Subcutaneous abdominal adipose tissue (tissue), 5 donors: ENCODE measurements around the gene CHST8.

Source experiments
- H3K27ac ChIP-seq: one replicate; pipeline ENCODE4 v1.7.0; 2013; ENCODE audit warnings: low read depth, mild to moderate bottlenecking, inconsistent platforms, low read length, moderate library complexity
- H3K27me3 ChIP-seq, 5 donors: one replicate each; pipeline ENCODE4 v1.7.0; 2013; ENCODE audit warnings: low read length in 5 of 5, inconsistent platforms in 1 of 5; ENCODE audit not compliant: control insufficient read depth in 5 of 5, insufficient read depth in 4 of 5
- H3K36me3 ChIP-seq, 5 donors: one replicate each; pipeline ENCODE4 v1.7.0; 2013; ENCODE audit warnings: low read length in 5 of 5; ENCODE audit not compliant: control insufficient read depth in 5 of 5, insufficient read depth in 5 of 5
- H3K4me1 ChIP-seq, 5 donors: one replicate each; pipeline ENCODE4 v1.7.0; 2013; ENCODE audit warnings: low read length in 5 of 5, mild to moderate bottlenecking in 3 of 5, moderate library complexity in 1 of 5; ENCODE audit not compliant: control insufficient read depth in 5 of 5, insufficient read depth in 5 of 5
- H3K4me3 ChIP-seq, 5 donors: one replicate each; pipeline ENCODE4 v1.7.0; 2013; ENCODE audit warnings: low read length in 5 of 5, low read depth in 1 of 5
- H3K9ac ChIP-seq, 5 donors: one replicate each; pipeline ENCODE4 v1.7.0; 2013; ENCODE audit warnings: low read length in 5 of 5, mild to moderate bottlenecking in 4 of 5, moderate library complexity in 3 of 5
- H3K9me3 ChIP-seq, 5 donors: one replicate each; pipeline ENCODE4 v1.7.0; 2013; ENCODE audit warnings: low read length in 5 of 5; ENCODE audit not compliant: control insufficient read depth in 5 of 5
- donor health status: healthy.
- donor health status: healthy.
- donor health status: healthy.
- donor health status: healthy.
- donor health status: healthy.

The CHST8 gene

DNA sequence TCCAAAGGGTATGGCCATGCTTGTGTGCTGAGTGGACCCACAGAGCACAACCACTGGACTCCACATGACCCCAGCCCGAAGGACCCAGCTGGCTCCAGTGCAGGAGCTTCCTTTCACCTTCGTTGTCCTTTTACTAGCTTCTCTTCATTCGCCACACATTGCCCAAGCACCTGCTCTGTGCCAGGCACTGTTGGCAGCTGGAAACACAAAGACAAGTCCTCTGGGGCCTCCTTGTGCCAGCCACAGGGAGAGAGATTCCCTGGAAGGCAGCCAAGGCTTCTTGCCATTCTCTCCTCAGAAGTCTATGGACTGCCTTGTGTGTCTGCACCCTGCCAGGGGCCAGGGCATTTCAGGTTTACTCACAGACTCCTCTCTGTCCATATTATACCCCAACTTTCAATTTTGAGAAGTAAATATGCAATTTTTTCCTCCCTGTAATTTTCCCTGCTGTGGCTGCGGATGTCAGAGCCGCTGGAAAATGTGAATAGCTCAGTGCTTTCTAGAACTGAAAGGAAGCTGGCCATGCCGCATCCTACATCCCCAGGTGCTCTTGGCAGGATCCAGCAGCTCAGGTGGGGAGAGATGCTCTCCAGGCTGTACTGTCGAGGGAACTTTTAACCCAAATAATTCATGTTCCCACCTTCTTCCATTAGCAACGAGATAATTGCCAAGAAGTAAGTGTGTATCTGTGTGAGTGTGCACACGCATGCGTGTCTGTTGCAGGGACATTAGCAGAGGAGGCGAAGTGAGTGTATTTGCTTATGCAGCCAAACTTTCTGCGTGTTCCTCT, 57.2 kb downstream of the CHST8 start:
- Histone ChIP-seq H3K36me3 (no peaks in the 10 kb centered on the region), H3K27ac (no peak overlapping the region), H3K9ac (no peak overlapping the region), H3K9me3 (no peaks in the 10 kb centered on the region), H3K27me3 (peaks cover 23 to 33% (median 28%) of the 10 kb centered on the region in 5 donors), H3K4me1 (peaks cover 0 to 7% (median 0%) of the 10 kb centered on the region in 5 donors), H3K4me3 (no peak overlapping the region)

GRCh38 chr19:33679696-33680095, 57.9 kb downstream of the CHST8 start:
- peaks cover 0 to 10% (median 0%) of the 10 kb centered on the region in 5 donors for H3K4me1 ChIP-seq
- no peak overlapping the region for H3K9ac ChIP-seq
- H3K36me3 ChIP-seq = no peaks in the 10 kb centered on the region
- no peak overlapping the region for H3K4me3 ChIP-seq
- peaks cover 24 to 33% (median 29%) of the 10 kb centered on the region in 5 donors for H3K27me3 ChIP-seq
- H3K9me3 ChIP-seq = no peaks in the 10 kb centered on the region
- H3K27ac ChIP-seq = no peak overlapping the region

- Histone ChIP-seq H3K27me3 (peaks cover 21 to 37% (median 35%) of the 10 kb centered on the region in 5 donors), H3K27ac (no peak overlapping the region), H3K4me1 (peaks cover 0 to 15% (median 0%) of the 10 kb centered on the region in 5 donors), H3K9me3 (no peaks in the 10 kb centered on the region), H3K4me3 (no peak overlapping the region), H3K36me3 (no peaks in the 10 kb centered on the region), H3K9ac (no peak overlapping the region)
These were observed 59.4 kb downstream of the CHST8 start for GRCh38 chr19:33681081-33681680.

GRCh38 chr19:33683881-33684537, 62.3 kb downstream of the CHST8 start:
- H3K27me3 ChIP-seq = peaks cover 25 to 62% (median 40%) of the 10 kb centered on the region in 5 donors
- no peak overlapping the region for H3K4me3 ChIP-seq
- H3K9ac ChIP-seq = no peak overlapping the region
- H3K9me3 ChIP-seq = no peaks in the 10 kb centered on the region
- peaks cover 0 to 9% (median 0%) of the 10 kb centered on the region in 5 donors for H3K4me1 ChIP-seq
- H3K27ac ChIP-seq = no peak overlapping the region
- H3K36me3 ChIP-seq = no peaks in the 10 kb centered on the region

- H3K27me3 ChIP-seq = peaks cover 28 to 62% (median 40%) of the 10 kb centered on the region in 5 donors
- H3K9me3 ChIP-seq = no peaks in the 10 kb centered on the region
- H3K36me3 ChIP-seq = no peaks in the 10 kb centered on the region
- H3K4me3 ChIP-seq = no peak overlapping the region
- no peak overlapping the region for H3K9ac ChIP-seq
- peaks cover 0 to 8% (median 0%) of the 10 kb centered on the region in 5 donors for H3K4me1 ChIP-seq
- H3K27ac ChIP-seq = no peak overlapping the region
These were observed 62.9 kb downstream of the CHST8 start for GRCh38 chr19:33684538-33685232.

GRCh38 chr19:33685541-33685940, 63.8 kb downstream of the CHST8 start:
- Histone ChIP-seq H3K27ac (no peak overlapping the region), H3K4me3 (no peak overlapping the region), H3K9ac (no peak overlapping the region), H3K9me3 (no peaks in the 10 kb centered on the region), H3K4me1 (peaks cover 0 to 8% (median 0%) of the 10 kb centered on the region in 5 donors), H3K36me3 (no peaks in the 10 kb centered on the region), H3K27me3 (peaks cover 28 to 66% (median 40%) of the 10 kb centered on the region in 5 donors)

- H3K27ac ChIP-seq = no peak overlapping the region
- H3K9ac ChIP-seq = no peak overlapping the region
- no peaks in the 10 kb centered on the region for H3K9me3 ChIP-seq
- peaks cover 0 to 8% (median 0%) of the 10 kb centered on the region in 5 donors for H3K4me1 ChIP-seq
- H3K27me3 ChIP-seq = peaks cover 28 to 65% (median 40%) of the 10 kb centered on the region in 5 donors
- no peaks in the 10 kb centered on the region for H3K36me3 ChIP-seq
- H3K4me3 ChIP-seq = no peak overlapping the region
These were observed 64.5 kb downstream of the CHST8 start for GRCh38 chr19:33686262-33686661.

DNA sequence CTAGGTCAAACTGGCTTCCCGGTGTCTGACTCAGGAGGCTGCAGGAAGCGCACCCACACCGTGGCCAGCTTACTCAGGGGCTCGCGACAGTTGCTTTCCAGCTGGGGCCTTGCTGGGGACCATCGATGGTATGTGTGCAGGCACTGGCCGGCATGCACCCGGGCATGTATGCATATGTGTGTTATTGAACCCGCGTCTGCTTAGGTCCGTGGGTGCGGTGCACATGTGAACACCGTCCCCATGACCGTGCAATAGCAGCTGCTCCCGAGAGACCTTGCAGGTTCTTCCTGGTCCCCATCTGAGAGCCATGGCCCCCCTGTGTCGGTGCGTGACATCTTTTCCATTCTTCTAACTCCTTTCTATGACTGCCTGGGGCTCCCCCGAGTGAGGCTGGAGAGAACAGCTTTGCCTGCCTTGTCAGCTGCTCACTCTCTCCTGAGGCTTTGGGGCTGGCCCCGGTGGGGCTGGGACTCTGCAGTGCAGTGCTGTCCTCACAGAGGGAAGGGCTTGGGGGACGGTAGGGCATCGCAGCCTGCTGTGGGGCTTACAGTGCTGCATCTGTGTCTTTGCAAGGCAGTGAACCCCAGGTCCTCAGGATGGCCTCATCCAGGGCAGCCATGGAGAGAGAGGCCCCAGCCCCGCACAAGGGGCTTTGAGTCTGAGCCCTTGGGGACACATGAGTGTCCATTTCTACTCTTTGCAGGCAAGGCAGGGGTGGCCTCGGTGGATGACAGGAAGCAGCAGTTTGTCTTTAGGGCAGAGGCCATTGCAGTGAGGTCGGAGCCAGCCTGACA, 65.1 kb downstream of the CHST8 start:
- no peaks in the 10 kb centered on the region for H3K36me3 ChIP-seq
- H3K27me3 ChIP-seq = peaks cover 28 to 62% (median 40%) of the 10 kb centered on the region in 5 donors
- no peak overlapping the region for H3K27ac ChIP-seq
- no peak overlapping the region for H3K4me3 ChIP-seq
- H3K9ac ChIP-seq = no peak overlapping the region
- no peaks in the 10 kb centered on the region for H3K9me3 ChIP-seq
- peaks cover 0 to 8% (median 0%) of the 10 kb centered on the region in 5 donors for H3K4me1 ChIP-seq

- Histone ChIP-seq H3K36me3 (no peaks in the 10 kb centered on the region), H3K4me3 (no peak overlapping the region), H3K27me3 (peaks cover 28 to 61% (median 40%) of the 10 kb centered on the region in 5 donors), H3K4me1 (peaks cover 0 to 8% (median 0%) of the 10 kb centered on the region in 5 donors), H3K27ac (no peak overlapping the region), H3K9ac (no peak overlapping the region), H3K9me3 (no peaks in the 10 kb centered on the region)
These were observed 65.9 kb downstream of the CHST8 start for GRCh38 chr19:33687481-33688170.
